Muscle of back (tissue), 11 donors: ENCODE data around the gene NATD1. TPM values are rescaled to one million over a fixed set of nuclear protein-coding genes. Genes with fewer than 3 reads are reported as not detected.

Experiments
- DNase-seq, 3 donors: peaks; one replicate each; pipeline versions ENCODE4 v3.0.0 to v3.0.0-alpha.2; 2013
- polyA plus RNA-seq, 10 donors: library from polyadenylated mRNA; unstranded; fragments of 120-200 nt; gene quantifications; one replicate each; pipeline ENCODE4 v1.2.1, GENCODE V29; 2013; ENCODE audit not compliant: insufficient read length in 10 of 10

The NATD1 gene
- polyA plus RNA-seq, 10 donors, result 9.8 to 18.1 (median 15.1) TPM

DNA sequence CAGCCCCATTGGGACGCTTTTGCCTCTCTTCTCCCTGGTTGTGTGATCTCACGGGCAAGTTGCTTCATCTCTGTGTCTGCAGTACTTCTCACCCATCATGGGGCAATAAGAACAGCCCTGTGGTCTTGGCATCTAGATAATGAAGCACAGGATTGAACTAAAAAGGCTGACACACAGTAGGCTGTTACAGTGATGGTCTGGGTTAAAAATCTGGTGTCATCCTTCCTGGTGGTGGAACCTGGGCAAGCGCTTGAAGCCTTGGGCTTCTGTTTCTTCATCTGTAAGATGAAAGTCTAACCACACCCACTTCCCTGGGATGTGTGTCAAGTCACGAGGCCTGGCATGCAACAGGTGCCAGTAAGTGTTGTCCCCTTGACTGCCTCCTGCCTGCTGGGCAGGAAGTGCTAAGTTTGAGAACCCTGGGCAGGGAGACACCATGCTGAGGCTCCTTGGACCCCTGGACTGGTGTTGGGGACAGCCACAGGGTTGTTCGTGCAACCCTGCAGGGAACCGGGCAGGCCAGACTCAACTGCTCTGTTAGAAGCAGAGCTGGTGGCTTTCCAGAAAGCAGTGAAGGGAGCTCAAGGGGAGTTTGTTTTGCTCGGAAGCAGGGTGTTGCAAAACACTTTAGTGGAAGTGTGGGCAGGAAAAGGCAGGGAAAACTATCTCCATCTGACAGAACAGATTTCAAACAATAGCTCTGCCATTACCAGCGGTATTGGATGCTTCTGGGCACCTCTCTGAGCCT is 25.4 kb upstream of the NATD1 start:
- no peak for DNase-seq

DNA sequence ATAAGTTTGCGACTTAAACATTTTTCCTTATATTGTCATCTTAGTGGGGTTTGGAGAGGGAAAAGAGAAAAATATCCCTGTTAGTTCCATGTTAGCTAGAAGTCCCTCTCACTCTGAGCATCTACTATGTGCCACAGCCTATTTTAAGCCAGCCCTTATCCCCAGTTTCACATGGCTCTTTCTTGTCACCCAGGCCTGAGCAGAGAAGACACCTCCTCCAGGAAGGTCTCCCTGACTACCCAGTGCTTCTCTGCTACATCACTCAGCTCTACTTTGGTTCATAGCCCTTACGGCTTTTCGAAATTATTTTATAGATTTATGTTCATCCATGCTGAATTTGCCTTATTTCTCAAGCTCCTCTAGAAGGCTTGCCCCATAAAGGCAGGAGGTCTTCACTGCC is 24.1 kb upstream of the NATD1 start:
- DNase-seq, result no peak

DNA sequence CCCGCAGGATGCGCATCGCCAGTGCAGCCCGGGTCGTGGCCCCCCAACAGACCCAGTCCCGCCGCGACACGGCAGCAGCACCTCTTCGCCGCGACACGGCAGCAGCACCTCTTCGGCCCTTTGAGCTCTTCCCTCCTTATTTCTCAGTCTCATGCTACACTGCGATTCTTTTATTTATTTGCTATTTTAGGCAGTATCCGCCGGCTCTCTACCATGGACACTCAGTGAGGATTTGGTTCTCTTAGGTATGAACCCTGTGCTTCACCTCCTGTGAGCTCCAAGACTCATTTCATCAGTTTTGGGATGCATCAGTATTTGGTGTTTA is 23.0 kb upstream of the NATD1 start:
- DNase-seq, result no peak

DNA sequence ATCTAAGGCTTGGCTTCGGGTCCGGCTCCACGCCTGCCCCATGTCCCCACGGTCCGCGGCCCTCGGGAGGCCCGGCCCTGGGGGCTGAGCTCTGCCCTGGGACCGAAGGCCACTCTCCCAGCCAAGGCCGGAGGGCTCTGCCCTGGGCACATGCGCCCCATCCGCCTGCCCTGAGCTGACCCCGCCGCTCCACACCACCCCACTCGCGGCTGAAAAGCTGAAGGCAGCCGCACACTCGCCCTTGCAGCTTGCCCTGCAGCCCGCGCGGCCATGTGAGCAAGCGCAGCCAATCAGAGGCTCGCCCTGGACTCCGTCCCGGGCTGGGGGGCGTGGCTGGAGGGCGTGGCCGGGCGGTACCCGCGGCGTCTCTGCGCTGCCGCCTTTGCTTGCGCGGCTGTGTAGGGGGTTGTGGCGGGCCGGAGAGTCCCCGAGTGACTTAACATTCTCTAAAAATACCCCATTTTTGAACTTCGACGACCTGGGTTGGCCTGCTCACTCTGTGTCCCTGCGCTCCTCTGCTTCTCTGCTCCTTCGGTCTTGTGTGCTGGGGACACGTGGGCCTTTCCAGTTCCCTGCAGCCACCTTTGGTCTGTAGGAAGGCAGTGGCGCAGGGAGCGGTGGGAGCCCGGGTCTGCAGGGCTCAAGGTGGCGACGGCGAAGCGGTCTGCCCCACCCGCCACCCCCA is 22.5 kb upstream of the NATD1 start:
- DNase-seq, result peak; percentile 87 to 95 (median 88)

DNA sequence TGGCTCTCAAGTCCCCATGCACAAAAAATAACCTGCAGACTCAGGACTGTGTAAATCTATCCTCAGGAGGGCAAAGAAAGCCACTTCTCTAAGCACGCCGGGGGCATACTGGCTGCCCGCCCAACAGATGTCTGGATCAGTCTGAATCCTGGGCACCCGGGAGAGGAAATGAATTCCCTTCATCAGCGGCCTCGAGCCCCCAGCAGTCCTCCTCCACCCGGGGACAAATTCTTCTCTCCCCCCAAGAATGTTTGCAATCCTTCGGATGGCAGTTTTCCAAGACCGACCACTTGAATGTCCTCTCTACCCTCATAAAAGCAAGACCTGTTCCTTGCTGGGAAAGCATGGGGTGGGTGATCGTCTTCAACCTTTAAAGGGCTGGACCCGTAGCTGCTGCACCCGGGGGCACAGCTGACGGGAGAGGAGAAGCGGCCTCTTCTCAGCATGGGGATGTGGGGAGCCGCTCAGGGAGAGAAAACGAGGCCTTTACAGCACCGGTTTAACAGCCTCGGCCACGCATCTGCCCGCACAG is 21.9 kb upstream of the NATD1 start:
- DNase-seq, result peak in 2 of 3 donors; percentile 55 to 62

DNA sequence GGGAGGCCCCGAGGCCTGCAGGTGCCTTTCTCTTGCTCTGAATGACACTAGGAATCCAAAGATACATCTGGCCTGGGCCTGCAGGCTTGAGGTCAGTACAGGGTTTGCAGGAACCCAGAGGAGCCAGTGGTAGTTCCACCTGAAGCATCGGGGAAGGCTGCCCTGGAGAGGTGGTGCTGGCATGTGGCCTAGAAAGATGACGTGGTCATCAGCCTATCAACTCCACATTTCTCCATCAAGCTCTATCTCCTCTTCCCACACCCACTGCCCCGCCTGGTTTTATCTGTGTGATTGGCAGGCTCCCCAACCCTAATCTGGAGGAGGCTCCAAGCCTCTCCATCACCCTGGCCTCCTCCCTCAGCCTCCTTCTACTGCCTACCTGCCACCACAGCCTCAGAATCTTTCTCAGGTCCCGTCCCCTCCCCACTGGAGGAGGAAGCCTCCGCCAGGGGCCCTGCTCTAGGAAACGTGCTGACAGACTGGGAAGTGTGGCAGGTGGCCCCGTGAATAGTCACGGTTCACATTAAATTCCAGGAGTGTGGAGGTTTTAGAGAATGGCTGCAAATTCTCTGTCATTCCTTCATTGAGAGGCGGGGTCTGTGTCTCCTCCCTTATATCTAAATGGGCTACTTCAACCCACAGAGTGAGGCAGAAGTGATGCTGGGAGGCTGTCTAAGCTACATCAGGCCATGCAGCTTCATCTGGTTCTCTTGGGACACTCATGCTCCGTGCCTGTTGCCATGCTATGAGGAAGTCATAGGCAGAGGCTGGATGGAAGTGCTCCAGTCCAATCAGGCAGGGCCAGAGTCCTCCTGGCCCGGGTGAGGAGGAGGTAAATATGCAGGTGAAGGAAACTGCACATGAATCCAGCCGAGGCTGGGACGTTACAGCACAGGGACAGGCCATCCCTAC is 19.9 kb upstream of the NATD1 start:
- no peak for DNase-seq

DNA sequence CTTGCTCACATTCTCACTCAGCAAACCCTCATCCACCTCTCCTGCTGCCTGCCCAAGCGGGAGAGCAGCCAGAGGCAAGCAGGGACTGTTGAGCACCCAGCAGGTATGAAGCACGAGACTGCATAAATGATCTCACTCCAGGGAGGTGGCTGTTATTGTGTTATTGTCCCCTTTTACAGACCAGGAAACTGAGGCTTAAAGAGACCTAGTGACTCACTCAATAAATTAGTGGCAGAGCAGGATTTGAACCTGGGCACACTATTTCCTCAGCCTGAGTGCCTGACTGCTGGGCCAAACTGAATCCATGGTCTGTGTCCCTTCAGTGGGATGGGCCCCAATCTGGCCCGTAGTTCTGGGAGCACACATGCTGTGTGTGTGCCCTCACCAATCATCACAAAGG is 19.0 kb upstream of the NATD1 start:
- no peak for DNase-seq

DNA sequence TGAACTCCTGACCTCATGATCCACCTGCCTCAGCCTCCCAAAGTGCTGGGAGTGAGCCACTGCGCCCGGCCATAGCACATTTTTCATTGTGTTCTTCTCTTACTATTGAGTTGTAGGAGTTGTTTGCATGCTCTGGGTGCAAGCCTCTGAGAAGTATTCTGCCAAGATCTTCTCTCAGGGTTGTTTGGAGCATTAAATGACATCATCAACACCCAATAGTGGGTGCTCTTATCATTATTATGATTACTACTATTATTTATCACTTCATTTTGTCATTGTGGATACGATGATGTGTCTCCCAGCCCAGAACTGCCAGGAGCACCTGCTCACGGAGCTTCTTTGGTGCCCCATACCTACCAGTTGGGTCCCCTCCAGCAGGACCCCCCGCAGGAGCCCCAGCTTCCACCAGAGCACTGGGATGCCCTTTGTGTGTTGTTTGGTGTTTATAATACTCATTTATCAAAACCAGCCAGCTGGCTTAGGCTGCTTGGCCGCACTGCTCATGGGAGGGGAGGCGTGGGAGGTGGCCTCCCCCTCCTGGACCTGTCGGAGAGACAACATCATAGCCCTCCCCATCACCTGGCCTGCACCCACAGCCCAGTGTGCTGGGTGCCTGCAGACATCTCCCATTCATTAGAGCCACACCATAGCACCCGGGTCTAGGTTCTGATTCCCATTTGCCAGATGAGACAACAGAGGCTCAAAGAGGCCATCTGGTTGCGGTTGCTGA is 18.4 kb upstream of the NATD1 start:
- DNase-seq, result no peak

DNA sequence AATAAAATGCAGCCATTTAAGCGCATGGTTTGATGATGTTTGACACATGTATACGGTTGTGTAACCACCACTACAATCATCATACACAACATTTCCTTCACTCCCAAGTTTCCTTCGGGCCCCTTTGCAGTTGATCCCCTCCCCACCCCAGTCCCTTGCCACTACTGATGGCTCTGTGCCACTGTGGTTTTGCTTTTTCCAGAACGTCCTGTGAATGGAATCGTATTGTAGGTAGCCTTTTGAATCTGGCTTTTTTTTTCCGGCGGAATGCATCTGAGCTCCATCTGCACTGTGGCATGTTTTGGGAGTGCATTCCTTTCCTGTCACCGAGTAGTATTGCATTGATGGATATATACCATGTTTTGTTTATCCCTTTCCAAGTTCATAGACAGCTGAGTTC is 16.2 kb upstream of the NATD1 start:
- peak in 1 of 3 donors; percentile 12 for DNase-seq

DNA sequence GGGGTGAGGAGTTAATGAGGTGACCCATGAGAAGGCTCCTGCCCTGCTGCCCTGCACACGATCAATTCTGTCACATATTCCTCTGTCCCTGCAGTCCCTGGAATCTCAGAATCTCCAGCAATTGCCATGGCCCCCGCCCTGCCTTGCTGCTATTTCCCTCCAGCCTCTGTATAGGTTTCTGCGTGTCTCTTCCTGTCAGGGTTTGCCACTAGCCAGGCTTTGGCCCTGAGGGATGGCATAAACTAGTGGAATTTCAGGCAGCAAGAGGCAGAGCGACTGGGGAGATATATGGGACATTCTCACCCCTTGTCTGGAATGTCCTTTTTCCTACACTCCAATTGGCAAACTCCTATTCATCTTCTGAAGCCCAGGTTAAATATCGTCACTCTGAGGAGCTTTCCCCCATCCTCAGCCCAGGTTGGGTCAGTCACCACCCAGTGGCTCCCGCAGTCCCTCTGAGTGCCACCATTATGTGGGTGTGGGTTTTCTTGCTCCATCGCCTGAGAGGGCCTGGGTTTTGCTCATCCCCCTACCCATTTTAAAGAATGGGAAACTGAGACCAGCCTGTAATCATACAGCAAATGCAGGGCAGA is 15.5 kb upstream of the NATD1 start:
- no peak for DNase-seq

DNA sequence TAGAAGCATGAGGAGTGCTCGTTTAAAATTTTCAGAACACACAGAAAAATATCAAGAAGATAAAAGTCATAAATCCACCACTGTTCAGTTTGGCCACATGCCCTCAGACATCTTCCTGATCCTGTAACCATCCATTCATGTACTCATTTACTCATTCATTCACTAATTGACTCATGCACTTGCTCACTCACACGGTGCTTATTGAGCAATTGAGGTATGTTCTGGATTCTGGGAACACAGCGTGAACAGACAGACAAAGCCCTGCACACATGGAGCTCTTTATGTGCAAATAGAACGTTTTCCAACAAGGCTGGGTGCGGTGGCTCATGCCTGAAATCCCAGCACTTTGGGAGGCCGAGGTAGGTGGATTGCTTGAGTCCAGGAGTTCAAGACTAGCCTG is 10.2 kb upstream of the NATD1 start:
- DNase-seq, result no peak

DNA sequence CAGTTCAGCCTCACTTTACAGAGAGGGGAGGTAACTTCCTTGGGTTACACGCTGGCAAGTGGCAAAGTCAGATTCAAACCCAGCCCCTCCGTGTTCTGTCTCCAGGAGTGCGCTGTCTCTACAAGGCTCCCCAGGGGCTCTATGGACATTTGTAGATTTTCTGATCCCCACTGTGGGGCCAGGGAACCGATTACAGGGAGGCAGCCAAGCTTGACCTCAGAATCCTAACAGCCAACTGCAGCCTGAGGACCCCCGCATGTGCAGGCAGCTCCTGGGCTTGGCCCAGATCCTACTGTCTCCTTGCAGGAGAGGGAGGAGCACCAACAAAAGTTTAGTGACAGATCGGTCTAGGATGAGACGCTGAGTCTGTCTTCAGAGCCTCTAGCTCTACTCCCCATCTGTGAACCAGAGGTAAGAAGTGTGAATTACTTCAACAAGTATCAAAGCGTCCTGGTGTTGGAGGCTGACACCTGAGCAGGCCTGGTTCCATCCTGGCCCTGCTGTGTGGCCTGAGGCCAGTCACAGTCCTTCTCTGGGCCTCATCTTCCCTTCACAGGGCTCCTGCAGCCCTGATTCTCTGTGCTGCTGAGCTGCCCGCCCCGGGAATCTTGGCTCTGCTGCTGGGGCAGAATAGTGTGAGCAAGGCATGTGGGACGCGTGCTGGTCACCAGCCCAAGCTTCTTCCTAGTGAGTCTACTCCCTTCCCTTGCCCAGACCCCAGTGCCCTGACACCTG is 9.2 kb upstream of the NATD1 start:
- no peak for DNase-seq

DNA sequence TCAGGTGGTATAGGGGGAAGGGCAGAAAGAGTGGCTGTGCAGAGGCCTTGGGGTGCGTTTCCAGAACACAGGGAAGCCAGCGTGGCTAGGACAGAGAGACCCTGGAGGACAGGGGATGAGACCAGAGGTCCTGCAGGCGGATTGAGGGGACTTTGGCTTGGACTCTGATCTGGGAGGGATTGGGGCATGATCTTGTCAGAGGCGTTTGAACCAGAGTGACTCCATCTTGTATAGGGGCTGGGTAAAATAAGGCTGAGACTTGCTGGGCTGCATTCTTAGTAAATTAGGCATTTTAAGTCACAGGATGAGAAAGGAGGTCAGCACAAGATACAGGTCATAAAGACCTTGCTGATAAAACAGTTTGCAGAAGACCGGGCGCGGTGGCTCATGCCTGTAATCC is 5.4 kb upstream of the NATD1 start:
- DNase-seq, result no peak

DNA sequence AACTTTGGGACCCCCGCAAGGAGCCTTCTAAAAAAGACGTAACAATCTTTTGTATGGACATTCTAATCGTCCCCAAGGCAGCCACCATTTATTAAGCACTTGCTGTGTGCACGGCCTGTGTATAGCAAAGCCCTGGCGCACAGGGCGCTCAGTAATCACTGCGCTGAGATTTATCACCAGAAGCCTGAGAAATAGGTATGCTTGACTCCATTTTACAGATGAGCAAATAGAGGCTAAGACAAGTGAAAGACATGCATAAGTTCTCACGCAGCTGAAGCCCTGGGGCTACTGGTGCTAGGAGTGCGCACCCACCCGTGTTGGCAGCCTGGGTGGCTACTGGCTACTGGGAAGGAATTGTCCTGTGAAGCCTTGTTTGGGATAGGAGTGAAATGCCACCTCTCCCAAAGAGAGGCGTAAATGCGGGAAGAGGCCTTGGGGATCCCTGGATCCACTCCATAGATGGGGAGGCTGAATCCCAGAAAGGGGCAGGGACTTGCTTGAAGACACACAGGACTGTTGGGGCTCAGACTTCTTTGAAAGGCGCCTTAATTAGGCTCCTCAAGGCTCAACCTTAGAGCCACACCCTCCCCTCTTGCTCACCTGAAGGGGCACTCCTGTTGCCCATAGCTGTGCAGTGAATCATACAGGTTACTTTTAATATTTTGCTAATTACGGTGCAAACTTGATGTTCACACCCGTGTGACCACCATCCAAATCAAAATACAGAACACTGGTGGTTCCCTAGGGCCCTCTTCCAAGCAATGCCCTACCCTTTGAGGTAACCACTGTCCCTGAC is 634 bp upstream of the NATD1 start:
- DNase-seq, result no peak

DNA sequence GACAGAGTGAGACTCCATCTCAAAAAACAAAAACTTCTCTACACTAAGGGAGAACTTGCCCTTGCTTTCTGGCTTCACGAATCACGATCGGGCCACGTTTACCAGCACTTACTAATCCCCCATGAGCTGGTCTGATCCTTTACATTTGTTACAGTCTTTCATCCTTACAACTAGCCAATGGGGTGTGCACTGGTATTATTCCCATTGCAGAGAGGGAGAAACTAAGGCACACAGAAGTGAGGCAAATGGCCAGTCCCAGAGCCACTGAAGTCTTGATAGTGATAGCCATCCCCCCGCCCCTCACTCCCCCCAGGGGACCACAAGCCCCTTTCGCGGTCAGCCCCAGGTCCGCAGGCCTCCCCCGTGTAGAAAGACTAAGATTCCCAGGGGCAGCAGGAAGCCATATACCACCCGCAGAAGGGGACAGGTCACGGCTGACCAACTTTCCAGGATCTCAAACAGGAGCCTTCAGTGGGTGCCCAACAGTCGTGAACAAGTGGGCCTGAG is 868 bp downstream of the NATD1 start:
- no peak for DNase-seq

DNA sequence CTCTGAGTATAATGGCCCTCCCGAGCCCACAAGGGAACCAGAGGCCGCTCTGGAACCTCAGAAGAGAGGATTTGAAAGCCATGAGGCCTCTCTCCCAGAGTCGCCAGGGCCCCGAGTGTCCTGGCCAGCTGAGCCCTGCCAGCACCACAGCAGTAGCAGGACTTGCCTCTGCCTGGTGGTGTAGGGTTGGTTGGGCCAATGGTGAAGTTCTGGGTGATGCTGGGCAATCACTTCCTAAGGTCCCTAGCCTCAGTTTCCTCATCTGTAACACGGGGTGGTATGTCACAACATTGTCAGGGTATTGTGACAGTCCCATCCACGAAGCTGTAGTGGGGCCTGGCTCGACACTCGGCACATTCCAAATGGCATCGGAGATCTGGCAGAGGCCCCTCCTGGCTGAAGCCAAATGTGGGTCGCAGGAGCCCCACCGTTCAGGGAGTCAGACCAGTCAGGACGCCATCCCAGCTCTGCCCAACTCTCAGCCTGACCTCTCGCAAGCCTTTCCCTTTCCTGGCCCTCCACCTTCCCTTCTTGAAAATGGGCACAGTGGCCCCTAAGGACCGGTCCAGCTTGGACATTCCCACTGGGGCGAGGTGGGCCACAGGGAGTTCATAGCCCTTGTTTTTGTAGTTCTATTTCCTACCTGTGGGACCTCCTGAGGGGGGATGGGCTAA is 1.7 kb downstream of the NATD1 start:
- DNase-seq, result no peak

DNA sequence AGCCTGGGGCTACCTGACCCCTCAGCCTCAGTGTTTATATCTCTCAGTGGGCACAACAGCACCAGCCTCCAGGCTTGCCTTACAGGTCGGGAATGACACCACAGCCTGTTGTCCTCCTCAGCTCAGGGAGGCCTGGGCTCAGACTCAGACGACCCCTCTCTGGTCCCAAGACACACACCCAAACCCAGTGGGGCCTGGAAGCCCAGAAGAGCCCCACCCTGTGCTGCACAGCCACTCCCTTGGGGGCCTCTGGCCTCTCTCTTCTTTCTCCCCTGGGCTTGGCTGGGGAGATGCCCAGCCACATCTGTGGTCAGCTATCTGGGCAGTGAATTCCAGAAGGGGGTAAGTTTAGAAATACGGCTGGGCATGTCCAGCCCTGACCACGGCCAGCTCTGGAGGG is 2.4 kb downstream of the NATD1 start:
- no peak for DNase-seq

DNA sequence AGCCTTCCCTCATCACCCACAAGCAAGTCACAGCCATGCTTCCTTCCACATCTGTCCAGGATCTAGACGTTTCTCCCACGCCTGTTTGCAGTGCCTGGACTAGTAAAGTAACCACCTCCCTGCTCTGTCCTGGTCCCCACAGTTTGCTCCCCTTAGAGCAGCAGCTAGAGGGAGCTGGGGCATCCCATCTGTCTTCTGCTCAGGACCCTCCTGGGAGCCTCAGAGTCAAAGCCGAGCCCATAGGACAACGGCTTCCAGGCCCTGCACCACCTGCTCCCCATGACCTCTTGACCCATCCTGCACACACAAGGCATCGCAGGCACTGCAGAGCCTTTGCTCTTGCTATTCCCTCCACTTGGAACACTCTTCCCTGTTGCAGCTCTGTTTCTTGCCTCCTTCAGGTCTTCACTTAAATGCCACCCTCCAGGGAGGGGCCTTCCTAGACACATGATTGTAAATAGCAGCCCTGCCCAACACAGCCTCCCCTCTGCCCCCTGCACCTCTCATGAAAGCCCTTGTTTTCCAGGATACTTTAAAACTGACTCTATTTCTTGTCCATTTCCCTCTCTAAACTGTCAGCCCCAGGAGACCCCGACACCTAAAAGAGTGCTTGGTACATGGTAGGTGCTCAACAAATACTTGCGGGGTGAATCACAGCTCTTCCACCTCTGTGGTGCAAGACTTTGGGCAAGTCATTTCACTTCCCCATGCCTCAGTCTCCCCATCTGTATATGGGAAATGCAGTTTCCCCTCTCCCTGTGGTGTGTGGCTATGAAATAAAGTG is 3.1 kb downstream of the NATD1 start:
- no peak for DNase-seq
